GM21723 (cell line): ENCODE measurements around the gene SNRK.
"Not testable (repeated sequence)": the region's sequence is repeated elsewhere in the genome, so short reads cannot be mapped to it uniquely, and the experiment has no call there.

Source experiments
- ATAC-seq: cut with Tn5 transposase; IDR thresholded peaks from one replicate; pipeline ENCODE4 v1.9.1; 2021; ENCODE audit warnings: mild to moderate bottlenecking, moderate library complexity; ENCODE audit not compliant: unreplicated experiment

The SNRK gene

GRCh38 chr3:43345877-43346276, 59.5 kb downstream of the SNRK start:
- ATAC-seq, result no peak

GRCh38 chr3:43346978-43347749, 60.8 kb downstream of the SNRK start:
- no peak for ATAC-seq

GRCh38 chr3:43347774-43348173, 61.4 kb downstream of the SNRK start:
- ATAC-seq, result no peak

GRCh38 chr3:43348350-43348749, 62.0 kb downstream of the SNRK start:
- ATAC-seq, result no peak

GRCh38 chr3:43348852-43349574, 62.7 kb downstream of the SNRK start:
- ATAC-seq, result no peak

GRCh38 chr3:43349716-43350115, 63.4 kb downstream of the SNRK start:
- no peak for ATAC-seq

- no peak for ATAC-seq
Measured at GRCh38 chr3:43353393-43353792, 67.1 kb downstream of the SNRK start.

GRCh38 chr3:43353923-43354670, 67.8 kb downstream of the SNRK start:
- no peak for ATAC-seq

GRCh38 chr3:43356033-43356432, 69.7 kb downstream of the SNRK start:
- ATAC-seq, result not testable (repeated sequence)

- ATAC-seq, result no peak
Measured at GRCh38 chr3:43361077-43361476, 74.7 kb downstream of the SNRK start.

GRCh38 chr3:43362183-43362582, 75.8 kb downstream of the SNRK start:
- ATAC-seq, result no peak

GRCh38 chr3:43362961-43363360, 76.6 kb downstream of the SNRK start:
- no peak for ATAC-seq

- no peak for ATAC-seq
Measured at GRCh38 chr3:43363621-43364266, 77.4 kb downstream of the SNRK start.

GRCh38 chr3:43364494-43364893, 78.2 kb downstream of the SNRK start:
- ATAC-seq, result no peak

GRCh38 chr3:43364926-43365325, 78.6 kb downstream of the SNRK start:
- ATAC-seq, result no peak

GRCh38 chr3:43365601-43366305, 79.4 kb downstream of the SNRK start:
- ATAC-seq, result no peak

GRCh38 chr3:43366481-43366880, 80.1 kb downstream of the SNRK start:
- ATAC-seq, result no peak

- no peak for ATAC-seq
Measured at GRCh38 chr3:43366885-43367284, 80.5 kb downstream of the SNRK start.

GRCh38 chr3:43369404-43370292, 83.3 kb downstream of the SNRK start:
- ATAC-seq, result no peak
